Testis (tissue), 3 donors: ENCODE data around the gene HNRNPA3. TPM values are rescaled to one million over a fixed set of nuclear protein-coding genes. Genes with fewer than 3 reads are reported as not detected.
"Not testable (repeated sequence)": the region's sequence is repeated elsewhere in the genome, so short reads cannot be mapped to it uniquely, and the experiment has no call there.

ENCODE experiments used
- DNase-seq: peaks from one replicate; pipeline ENCODE4 v3.0.0-alpha.2; 2019
- H3K27ac ChIP-seq, 2 donors: fragments of 200-600 bp; sonication (generic); one replicate each; pipeline ENCODE4 v1.5.1; 2019
- H3K27me3 ChIP-seq: fragments of 200-600 bp; sonication (generic); one replicate; pipeline ENCODE4 v1.5.1; 2019
- H3K36me3 ChIP-seq: fragments of 200-600 bp; sonication (generic); one replicate; pipeline ENCODE4 v1.5.1; 2017; ENCODE audit warnings: low read depth; ENCODE audit errors: missing control alignments
- H3K4me1 ChIP-seq: fragments of 200-600 bp; sonication (generic); one replicate; pipeline ENCODE4 v1.5.1; 2019
- H3K4me3 ChIP-seq, 2 donors: fragments of 200-600 bp; sonication (generic); one replicate each; pipeline ENCODE4 v1.5.1; 2017 to 2019
- H3K9me3 ChIP-seq: fragments of 200-600 bp; sonication (generic); one replicate; pipeline ENCODE4 v1.5.1; 2017
- POLR2A ChIP-seq: fragments of 450-650 bp; IDR thresholded peaks from one replicate; pipeline ENCODE4 v1.6.1; 2017; ENCODE audit warnings: antibody characterized with exemption, mild to moderate bottlenecking, moderate library complexity
- WGBS, 2 donors: methylation state at CpG; one replicate each; pipeline ENCODE4 v1.1.5; 2018; 5-methylcytosine and 5-hydroxymethylcytosine counted together
- intact Hi-C: fragments of 100-400 bp; cut with DNase I; formaldehyde crosslinking; loops from one replicate; pipeline ENCODE4 v1.15.1; 2023; ENCODE audit warnings: low total_unique reads
- polyA plus RNA-seq: library from polyadenylated mRNA; stranded (reverse); fragments of 350-450 nt; fragmentation: Illumina TruSeq; extraction: RNeasy Lipid Tissue Mini Kit (QIAGEN cat#74804); gene quantifications from one replicate; pipeline ENCODE4 v1.2.3, GENCODE V29; 2014; ENCODE audit warnings: low read depth, low replicate concordance; ENCODE audit not compliant: insufficient read depth
- total RNA-seq, 2 donors: library from RNA; depleted of rRNA; stranded (reverse); fragments of >200 nt; gene quantifications; one replicate each; pipeline ENCODE4 v1.2.3, GENCODE V29; 2016
- TF ChIP-seq, protein P1 (sequence below), 3 experiments: fragments of 450-650 bp in 2 of 3; fragments of 200-600 bp in 1 of 3; sonication (generic) in 1 of 3; IDR thresholded peaks; one replicate each; pipeline ENCODE4 v1.5.1; 2016 to 2019; ENCODE audit warnings: antibody characterized with exemption in 3 of 3, mild to moderate bottlenecking in 2 of 3, moderate library complexity in 1 of 3

Gene HNRNPA3
- total and polyA plus RNA-seq, 3 donors from 2014 or later, result 81.3 to 284 (median 103) TPM

DNA sequence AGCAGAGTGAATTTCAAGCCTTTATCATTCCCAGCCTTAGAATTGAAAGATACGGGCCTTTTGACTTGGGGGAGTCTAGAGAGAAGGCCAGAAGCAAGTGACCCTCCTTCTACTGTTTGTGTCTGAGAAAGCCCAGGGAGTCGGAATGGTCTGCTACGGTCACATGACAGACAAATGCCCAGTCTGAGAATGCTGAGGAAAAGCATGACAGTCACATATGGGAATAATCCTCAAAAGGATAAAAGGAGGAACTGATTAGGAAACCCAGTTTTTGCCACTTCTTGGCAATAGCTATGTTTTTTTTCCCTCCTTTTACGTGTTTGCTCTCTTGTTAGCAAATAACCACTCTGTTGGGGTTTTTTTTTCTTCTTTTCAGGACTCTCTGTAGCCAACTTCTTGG is 38.1 kb upstream of the HNRNPA3 start:
- Histone ChIP-seq H3K27ac (no peak overlapping the region), H3K9me3 (no peaks in the 10 kb centered on the region), H3K4me1 (peaks cover 8% of the 10 kb centered on the region), H3K4me3 (no peak overlapping the region), H3K36me3 (no peaks in the 10 kb centered on the region), H3K27me3 (no peaks in the 10 kb centered on the region)
- intact Hi-C loops, result no loop called here
- TF ChIP-seq, protein P1, sequence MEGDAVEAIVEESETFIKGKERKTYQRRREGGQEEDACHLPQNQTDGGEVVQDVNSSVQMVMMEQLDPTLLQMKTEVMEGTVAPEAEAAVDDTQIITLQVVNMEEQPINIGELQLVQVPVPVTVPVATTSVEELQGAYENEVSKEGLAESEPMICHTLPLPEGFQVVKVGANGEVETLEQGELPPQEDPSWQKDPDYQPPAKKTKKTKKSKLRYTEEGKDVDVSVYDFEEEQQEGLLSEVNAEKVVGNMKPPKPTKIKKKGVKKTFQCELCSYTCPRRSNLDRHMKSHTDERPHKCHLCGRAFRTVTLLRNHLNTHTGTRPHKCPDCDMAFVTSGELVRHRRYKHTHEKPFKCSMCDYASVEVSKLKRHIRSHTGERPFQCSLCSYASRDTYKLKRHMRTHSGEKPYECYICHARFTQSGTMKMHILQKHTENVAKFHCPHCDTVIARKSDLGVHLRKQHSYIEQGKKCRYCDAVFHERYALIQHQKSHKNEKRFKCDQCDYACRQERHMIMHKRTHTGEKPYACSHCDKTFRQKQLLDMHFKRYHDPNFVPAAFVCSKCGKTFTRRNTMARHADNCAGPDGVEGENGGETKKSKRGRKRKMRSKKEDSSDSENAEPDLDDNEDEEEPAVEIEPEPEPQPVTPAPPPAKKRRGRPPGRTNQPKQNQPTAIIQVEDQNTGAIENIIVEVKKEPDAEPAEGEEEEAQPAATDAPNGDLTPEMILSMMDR (IDR thresholded peaks at IDR 0.05), result no peak
- no peak for TF ChIP-seq POLR2A
- DNase-seq, result no peak
- WGBS, 2 donors, result 67 to 68% methylated on average over 4 of the region's 4 CpGs

DNA sequence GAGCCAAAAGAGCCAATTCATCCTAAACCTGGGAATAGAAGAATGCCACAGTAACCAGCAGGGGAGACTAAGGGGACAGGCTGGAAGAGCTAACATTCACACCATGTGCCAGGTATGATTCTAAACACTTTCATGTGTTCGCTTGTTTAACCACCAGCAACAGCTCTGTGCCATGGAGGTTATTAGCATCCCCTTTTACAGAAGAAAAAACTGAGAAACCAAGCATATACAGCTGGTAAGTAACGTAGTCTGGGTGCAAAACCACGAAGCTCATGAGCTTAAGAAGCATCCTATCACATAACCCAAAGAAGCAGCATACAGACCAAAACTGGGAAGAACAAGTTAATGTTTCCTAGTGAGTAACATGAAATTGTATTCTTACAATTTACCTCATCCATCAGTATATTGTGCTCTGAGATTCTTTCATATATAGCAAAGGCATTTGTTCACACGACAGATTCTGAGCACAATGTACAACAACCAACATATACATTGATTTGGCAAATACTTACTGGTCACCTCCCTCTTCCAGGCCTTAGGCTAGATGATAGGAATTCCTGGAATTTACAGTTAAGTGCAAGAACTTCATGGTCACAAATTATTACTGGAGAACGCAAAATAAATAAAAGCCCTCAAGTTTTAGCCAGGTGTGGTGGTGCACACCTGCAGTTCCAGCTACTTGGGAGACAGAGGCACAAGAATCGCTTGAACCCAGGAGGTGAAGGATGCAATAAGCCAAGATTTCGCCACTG is 36.5 kb upstream of the HNRNPA3 start:
- TF ChIP-seq POLR2A, result no peak
- TF ChIP-seq, protein P1 (IDR thresholded peaks at IDR 0.05), result no peak
- Histone ChIP-seq H3K4me3 (no peak overlapping the region), H3K4me1 (peaks cover 4% of the 10 kb centered on the region), H3K36me3 (no peaks in the 10 kb centered on the region), H3K27me3 (no peaks in the 10 kb centered on the region), H3K27ac (no peak overlapping the region), H3K9me3 (no peaks in the 10 kb centered on the region)
- no peak for DNase-seq
- intact Hi-C loops, result no loop called here
- WGBS, 2 donors, result 87 to 90% methylated on average over 7 of the region's 7 CpGs

DNA sequence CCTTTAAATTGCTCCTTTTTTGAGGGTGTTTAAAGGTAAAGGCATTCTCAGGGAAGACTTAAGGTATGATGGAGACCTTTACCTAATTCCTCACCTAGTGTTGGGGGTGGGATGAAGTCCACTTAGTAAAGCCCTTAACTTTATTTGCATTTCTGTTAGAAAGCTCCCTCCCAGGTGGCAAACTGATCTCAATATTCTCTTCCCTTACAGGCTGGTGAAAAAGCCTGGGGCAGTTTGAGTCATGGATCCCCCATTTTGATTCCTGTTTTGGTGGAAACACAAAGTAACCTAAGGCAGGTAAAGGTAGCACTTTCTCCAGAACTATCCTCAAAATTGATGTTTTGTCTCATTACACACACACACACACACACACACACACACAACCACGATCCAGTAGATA is 33.8 kb upstream of the HNRNPA3 start:
- H3K4me3 ChIP-seq, result no peak overlapping the region
- intact Hi-C loops, result no loop called here
- no peaks in the 10 kb centered on the region for H3K27me3 ChIP-seq
- DNase-seq, result no peak
- no peaks in the 10 kb centered on the region for H3K36me3 ChIP-seq
- TF ChIP-seq POLR2A, result no peak
- TF ChIP-seq, protein P1 (IDR thresholded peaks at IDR 0.05), result no peak
- H3K4me1 ChIP-seq, result no peaks in the 10 kb centered on the region
- no peak overlapping the region for H3K27ac ChIP-seq
- WGBS, 2 donors, result 75 to 80% methylated on average over 1 of the region's 1 CpG
- H3K9me3 ChIP-seq, result no peaks in the 10 kb centered on the region

DNA sequence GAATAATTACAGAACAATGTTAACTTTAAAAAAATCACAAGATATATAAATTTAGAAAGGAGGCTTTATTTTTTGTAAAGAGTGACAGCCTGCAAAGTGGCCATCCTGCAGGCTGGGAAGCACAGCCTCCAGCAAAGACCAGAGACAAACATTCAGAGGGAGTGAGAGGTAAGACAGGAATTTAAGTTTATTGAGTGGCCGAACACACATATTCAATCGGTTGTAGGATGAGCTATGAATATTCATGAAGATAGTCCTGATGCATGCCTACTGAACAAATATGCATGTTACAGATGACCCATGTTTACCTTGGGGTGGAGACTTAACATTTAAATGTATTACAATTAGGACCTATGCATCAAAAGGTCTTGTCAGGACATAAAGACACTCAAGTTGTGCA is 33.4 kb upstream of the HNRNPA3 start:
- no peaks in the 10 kb centered on the region for H3K27me3 ChIP-seq
- no peaks in the 10 kb centered on the region for H3K4me1 ChIP-seq
- H3K27ac ChIP-seq, result no peak overlapping the region
- no peaks in the 10 kb centered on the region for H3K36me3 ChIP-seq
- H3K9me3 ChIP-seq, result no peaks in the 10 kb centered on the region
- WGBS, 2 donors, result 75 to 80% methylated on average over 2 of the region's 2 CpGs
- DNase-seq, result no peak
- intact Hi-C loops, result no loop called here
- no peak for TF ChIP-seq POLR2A
- TF ChIP-seq, protein P1 (IDR thresholded peaks at IDR 0.05), result no peak
- H3K4me3 ChIP-seq, result no peak overlapping the region

DNA sequence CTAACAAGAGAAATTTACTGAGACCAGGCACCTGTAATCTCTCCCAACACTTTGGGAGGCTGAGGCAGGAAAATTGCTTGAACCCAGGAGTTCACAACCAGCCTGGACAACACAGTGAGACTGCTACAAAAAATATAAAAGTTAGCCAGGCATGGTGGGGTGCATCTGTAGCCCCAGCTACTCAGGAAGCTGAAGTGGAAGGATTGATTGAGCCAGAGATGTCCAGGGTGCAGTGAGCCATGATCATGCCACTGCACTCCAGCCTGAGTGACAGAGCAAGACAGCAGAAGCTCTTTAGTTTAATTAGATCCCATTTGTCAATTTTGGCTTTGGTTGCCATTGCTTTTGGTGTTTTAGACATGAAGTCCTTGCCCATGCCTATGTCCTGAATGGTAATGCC is 32.9 kb upstream of the HNRNPA3 start:
- intact Hi-C loops, H3K9me3 ChIP-seq, H3K4me1 ChIP-seq, H3K27me3 ChIP-seq, H3K27ac ChIP-seq, DNase-seq, H3K4me3 ChIP-seq, H3K36me3 ChIP-seq: not testable (repeated sequence)
